Fibroblast of skin of left quadriceps (primary cell): Measurements from ENCODE around the gene HOXB2.

Experiments used
- DNase-seq, 2 experiments: peaks; one replicate each; pipeline ENCODE4 v3.0.0-alpha.2; 2013; ENCODE audit warnings: low read depth in 2 of 2

HOXB2 gene

GRCh38 chr17:48578616-48579470 is 33.9 kb upstream of the HOXB2 start:
- DNase-seq, result no peak

- no peak for DNase-seq
These were observed 33.2 kb upstream of the HOXB2 start, which contains the start of gene HOXB4 for GRCh38 chr17:48577946-48578615. HOXB4 (minus strand) TSS chr17:48578350; CDS start chr17:48578319, 31 bp downstream.

GRCh38 chr17:48577330-48577945 is 32.5 kb upstream of the HOXB2 start:
- no peak for DNase-seq

GRCh38 chr17:48576479-48577309 is 31.8 kb upstream of the HOXB2 start:
- DNase-seq, result no peak

- no peak for DNase-seq
These were observed 31.0 kb upstream of the HOXB2 start for GRCh38 chr17:48575673-48576478.

GRCh38 chr17:48575066-48575582 is 30.2 kb upstream of the HOXB2 start:
- DNase-seq, result peak; percentile 67 to 70

- DNase-seq, result no peak
These were observed 29.7 kb upstream of the HOXB2 start for GRCh38 chr17:48574505-48575065.

GRCh38 chr17:48571826-48572417 is 27.0 kb upstream of the HOXB2 start:
- DNase-seq, result no peak

GRCh38 chr17:48571024-48571818 is 26.3 kb upstream of the HOXB2 start:
- DNase-seq, result no peak

- DNase-seq, result no peak
These were observed 25.6 kb upstream of the HOXB2 start for GRCh38 chr17:48570325-48571023.

GRCh38 chr17:48569674-48570324 is 24.9 kb upstream of the HOXB2 start:
- DNase-seq, result no peak

GRCh38 chr17:48569240-48569582 is 24.3 kb upstream of the HOXB2 start:
- no peak for DNase-seq

GRCh38 chr17:48568499-48569239 is 23.8 kb upstream of the HOXB2 start:
- DNase-seq, result peak in 1 of 2 experiments; percentile 62

GRCh38 chr17:48567646-48568354 is 22.9 kb upstream of the HOXB2 start:
- DNase-seq, result no peak

GRCh38 chr17:48567209-48567608 is 22.3 kb upstream of the HOXB2 start:
- no peak for DNase-seq

GRCh38 chr17:48566717-48567116 is 21.8 kb upstream of the HOXB2 start:
- no peak for DNase-seq
